GM19455 (cell line): ENCODE measurements around the gene TRAFD1.

ENCODE experiments used
- ATAC-seq: cut with Tn5 transposase; IDR thresholded peaks from one replicate; pipeline ENCODE4 v1.9.1; 2021; ENCODE audit not compliant: unreplicated experiment

The TRAFD1 gene

DNA sequence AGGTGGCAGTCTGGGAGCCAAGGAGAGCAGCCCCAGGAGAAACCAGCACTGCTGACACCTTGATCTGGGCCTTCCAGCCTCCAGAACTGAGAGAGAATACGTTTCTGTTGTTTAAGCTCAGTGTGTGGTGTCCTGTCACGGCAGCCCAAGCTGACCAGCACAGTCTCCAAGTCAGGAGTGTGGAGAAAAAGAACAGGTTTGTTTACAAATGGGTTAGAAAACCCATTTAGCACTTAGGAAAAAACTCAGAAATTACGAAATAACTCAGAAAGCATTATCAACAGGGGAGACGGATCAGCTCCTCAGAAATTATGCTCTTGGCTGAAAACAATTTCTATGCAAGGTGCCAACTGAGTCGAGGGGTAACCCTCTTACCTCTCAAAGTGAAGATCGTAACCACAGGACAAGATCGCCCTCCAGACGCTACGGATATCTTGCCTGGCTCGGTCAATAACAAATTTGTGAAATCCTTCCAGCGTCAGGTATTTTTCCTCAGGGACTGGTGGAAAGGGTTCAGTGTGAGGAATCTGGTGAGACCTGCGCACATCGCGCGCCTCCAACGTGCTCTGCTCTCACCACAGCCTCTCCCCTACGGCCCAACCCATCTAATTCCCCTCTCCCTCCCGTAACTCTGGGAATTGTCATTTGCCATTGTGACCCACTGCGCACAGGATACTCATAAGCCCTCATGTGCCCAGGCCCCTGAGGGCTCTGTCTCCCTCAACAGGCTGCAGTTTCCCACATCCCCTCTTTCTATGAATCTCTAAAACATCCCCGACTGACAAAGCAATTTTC, 50.2 kb downstream of the TRAFD1 start:
- no peak for ATAC-seq

DNA sequence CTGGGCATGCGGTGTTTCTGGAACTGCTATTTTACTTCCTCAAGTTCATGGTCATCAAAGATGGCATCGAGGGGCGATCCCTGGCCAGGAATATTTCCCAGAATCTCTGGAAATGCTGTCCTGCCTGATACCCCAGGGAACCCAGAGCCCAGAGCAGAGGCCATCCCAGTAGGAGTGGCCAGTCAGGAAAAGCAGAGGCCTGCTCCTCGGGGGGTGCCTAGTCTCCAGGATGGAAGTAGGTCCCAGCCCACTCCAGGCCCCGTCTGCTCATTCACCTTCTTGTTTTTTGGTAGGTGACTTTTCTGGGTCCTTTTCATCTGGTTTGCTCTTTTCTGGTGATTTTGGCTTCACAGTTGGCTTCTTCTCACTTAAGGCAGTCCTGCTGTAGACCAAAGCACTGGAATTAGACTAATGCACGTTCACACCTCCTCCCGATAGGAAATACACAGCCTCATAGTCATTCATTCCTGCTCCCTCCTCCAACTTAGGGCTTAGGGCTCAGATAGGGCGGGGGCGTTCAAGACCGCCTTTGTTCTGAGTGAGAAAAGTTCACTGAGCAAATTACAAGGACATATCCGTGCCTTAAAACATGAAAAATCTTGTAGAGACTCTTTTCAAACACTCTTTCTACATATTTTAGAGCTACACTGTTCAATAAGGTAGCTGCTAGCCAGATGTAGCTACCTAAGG, 51.1 kb downstream of the TRAFD1 start:
- ATAC-seq = no peak

DNA sequence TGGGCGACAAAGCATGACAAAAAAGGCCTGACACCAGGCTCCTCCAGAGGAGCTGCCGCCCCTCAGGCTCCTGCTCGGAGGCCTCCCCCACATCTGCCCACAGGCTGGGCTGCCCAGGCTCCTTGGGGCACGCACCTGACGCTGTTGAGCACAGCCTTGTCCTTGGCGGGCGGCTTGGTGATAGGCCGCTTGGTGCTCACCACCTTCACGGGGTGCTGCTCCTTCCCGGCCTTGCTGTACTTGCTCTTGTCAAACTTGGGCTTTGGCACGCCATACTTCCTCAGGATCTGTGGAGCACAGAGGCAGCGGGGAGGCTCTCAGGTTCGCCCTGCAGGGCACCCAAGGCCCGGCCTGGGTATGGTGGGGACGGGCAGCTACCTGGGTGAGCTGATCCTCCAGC, 53.4 kb downstream of the TRAFD1 start:
- no peak for ATAC-seq

DNA sequence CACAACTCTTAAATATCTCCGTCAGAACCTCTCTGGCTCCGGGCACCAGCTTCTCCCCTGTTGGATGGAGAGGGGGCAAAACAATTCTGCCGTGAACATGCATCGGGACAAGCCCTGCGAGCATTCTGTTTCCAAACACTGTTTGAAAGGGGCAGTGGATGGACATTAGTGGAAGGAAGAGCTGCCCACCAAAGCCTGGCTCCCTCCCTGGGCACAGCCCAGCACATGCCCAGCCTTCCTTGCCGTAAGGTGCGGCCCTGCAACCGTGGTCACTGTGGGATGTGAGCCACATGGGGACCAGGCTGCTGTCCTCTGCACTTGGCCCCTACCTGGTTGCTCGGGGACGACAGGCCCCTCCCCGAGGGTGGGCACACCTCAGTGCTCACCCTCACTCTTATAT, 54.0 kb downstream of the TRAFD1 start:
- ATAC-seq = no peak

DNA sequence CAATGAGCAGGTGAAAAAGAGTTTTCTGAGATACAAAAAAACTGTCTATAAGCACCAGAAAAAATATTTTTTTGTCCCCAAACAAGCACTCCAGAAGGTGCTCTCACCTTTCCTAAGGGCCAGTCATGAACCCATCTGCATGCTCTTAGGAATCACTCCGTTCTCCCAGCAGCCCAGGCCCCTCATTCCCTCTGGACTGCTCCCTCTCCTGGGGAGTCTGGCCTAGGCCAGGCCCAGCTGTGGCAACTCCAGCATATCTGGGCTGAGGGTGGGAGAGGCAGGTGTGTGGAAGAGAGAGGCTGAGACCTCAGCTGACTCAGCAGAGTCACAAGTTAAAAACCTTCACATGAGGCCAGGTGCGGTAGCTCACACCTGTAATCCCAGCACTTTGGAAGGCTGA, 54.6 kb downstream of the TRAFD1 start:
- ATAC-seq = no peak

DNA sequence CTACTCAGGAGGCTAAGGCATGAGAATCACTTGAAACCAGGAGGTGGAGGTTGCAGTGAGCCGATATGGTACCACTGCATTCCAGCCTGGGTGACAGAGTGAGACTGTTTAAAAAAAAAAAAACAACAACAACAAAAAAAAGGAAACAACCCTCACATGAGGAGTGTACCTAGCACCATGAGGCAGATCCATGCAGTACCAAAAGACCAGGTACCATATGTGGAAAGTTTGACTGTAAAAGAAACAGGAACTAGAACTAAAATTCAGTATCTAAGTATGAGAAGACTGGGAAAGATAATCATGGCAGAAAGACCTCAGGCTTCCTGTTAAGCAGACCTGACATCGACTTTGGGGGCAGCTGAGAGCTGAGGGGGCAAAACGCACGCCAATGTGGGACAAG, 55.1 kb downstream of the TRAFD1 start:
- no peak for ATAC-seq

DNA sequence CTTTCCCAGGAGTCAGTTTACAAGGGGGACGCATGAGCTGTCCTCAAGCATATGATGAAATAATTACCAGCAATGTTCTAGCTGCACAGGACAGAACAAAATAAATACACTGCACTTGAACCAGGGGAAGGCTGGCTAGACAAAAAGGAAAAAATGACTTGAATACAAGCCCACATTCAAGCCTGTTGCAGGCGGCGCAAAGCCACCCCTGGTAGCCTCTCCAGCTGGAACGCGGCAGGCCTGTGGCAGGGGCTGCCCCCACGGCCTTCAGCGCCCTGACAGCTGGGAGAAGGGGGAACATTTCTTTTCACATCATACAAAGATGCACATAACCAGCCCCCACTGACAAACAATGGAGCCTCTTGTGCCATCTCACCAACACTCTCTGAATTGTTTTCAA, 57.1 kb downstream of the TRAFD1 start:
- ATAC-seq = no peak

DNA sequence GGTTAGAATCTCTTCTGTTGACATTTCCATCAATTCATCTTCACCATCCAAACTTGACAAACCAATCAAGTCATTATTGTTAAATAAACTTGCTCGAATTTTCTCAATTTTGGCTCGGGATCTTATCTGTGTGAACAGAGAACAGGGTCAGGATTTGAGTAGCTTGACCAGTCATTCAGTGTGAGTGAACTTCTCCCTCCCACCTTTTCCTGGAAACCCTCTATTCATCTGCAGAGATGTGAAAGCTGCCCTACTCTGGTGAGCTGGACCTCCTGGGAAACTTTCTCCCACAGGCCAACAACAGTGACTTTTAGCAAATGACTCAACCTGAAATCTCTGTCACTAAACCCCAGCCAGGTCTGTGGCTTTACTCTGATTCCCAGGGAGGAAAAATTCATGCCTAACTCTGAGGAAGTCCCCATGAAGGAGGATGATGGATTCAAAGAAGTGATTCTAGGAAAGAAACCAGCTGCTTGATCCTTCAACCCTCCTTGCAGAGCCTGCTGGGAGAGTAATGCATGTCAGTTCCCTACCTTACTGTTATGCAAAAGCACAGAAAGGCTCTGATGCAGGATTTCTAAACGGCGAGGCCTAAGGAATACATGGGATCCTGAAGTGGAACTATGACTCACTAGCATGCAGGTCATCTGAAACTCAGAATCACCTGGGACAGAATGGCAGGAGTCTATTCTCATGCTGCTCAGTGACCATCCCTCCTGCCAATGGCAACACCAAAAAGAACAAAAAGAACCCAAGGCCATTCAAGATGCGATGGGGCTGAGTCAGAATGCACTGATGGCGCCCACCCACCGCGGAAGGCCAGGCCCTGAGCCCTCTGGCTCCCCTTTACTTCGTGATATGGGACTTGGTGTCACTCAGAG, 58.0 kb downstream of the TRAFD1 start:
- ATAC-seq = no peak

DNA sequence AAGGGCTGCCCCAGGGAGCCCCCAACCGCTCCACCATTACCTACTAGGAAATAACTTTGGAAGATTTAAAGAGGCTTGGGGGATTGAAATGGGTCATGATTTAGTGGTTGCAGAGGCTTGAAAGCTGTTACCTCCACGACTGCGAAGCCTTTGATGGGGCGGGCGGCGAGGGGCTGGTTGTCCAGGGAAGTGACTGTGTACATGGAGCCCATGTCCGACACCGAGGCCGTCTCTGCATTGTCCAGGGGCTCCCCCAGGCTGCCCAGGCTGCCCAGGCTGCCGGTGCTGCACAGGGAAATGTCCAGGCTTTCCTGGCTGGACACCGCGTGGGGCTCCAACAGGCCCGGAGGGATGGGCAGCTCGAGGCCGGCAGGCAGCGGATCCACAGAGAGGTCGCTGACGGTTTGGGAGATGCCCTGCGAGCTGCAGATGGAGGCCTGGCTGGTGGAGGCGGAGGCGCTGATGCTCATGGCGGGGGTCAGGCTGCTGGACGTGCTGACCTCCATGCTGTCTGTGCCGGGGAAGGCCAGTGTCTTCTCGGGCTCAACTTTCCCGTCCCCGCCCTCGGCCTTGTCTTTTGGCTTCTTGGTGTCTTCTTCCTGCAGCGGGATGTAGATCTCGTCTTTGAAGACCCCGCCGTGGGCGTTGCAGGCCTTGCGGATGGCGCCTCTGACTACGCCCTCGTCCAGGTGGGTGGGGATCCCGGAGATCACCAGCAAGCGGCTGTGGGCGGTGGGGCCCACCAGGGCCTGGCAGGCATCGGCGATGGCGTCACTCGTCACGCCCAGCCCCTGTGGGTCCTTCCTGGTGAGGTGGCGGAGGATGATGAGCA, 58.9 kb downstream of the TRAFD1 start:
- ATAC-seq = no peak

DNA sequence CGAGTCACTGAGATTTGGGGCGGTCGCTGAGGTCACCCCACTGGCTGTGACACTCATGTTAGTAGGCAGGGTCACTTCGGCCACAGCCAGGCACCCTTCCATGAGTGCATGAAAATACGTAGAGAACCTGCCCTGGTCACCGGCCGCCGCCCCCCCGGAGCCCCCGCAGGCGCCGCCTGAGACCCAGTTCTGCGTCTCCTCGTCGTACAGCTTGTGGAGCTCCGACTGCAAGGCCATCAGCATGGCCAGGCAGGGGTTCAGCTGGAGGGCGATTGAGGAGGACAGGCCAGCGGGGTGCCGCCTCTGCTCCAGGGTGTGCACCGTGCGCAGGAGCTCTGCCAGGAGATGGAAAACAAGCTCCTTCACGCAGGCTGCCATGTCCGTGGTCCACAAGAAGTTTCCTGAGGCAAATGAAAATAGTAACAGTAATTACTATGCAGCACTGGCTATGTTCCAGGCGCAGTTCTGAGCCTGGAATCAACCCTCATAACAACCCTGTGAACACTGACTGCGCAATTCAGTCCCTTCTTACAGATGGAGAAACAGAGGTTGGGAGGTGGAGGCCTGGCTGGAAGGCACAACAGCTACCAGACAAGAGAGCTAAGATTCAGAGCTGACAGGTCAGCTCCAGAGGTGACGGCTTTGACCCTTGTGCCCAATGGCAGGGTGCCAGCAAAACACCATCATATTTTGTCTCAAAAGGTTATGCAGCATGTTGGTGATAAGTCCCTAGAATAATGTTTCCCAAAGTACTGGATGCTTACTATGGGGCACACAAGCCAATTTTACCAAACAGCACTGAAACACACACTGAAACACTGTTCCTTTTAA, 59.9 kb downstream of the TRAFD1 start:
- no peak for ATAC-seq

DNA sequence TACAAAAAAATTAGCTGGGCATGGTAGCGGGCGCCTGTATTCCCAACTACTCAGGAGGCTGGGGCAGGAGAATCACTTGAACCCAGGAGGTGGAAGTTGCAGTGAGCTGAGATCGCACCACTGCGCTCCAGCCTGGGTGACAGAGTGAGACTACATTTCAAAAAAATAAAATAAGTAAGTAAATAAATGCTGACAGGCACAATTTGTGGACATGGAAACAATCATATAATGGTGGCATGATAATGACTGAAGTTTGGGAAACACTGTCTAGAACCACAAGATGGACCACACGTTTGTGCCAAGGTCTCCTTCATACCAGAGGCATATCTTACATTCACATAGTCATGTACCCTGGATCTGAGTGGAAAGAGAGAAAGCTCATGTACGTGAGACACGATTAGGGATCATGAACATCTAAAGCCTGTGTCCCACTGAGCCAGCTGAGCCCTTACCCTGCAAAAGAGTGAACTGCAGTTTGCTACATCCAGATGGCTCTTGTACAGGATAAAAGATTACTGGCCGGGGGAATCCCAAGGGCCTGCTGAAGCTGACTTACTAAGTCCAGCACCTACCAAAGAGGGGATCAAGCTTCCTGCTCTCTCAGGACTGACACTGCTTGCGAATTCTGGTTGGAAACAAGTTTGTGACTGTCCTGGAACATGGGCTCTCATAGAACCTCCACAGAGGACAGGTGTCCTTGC, 62.9 kb downstream of the TRAFD1 start:
- no peak for ATAC-seq

DNA sequence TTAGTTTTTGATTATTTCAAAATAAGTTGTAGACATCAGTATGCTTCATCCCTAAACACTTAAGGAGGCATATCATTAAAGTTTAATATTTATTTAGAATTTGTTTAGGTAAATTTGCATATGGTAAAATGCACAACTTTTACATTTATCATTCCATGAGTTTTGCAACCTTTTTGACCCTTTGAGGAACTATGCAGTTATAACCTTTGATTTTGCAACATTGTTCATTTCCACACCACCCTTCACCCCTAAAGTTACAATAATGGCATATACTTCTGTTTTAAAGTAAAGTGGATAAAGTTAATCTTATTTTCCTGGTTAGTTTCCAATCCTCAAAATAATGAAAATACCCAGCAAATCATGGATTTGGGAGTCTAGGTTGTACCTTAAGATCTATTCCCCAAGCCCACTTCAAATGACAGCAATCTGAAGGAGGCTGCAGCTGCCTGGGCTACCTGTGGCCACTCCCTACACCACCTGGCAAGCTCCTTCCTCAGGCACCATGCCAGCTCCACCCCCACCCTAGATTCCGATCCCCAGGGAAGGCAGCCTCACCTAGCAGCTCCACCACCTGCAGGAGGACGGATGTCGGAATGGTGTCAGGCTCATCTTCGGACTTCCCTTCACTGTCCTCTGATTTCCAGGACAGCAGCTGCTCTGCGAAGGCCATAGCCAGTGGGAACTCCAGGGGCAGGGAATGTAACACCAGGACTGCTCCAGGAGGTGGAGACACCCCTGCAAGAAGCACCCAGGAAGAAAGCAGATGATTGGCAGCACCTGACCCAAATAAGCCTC, 65.1 kb downstream of the TRAFD1 start:
- ATAC-seq = no peak

DNA sequence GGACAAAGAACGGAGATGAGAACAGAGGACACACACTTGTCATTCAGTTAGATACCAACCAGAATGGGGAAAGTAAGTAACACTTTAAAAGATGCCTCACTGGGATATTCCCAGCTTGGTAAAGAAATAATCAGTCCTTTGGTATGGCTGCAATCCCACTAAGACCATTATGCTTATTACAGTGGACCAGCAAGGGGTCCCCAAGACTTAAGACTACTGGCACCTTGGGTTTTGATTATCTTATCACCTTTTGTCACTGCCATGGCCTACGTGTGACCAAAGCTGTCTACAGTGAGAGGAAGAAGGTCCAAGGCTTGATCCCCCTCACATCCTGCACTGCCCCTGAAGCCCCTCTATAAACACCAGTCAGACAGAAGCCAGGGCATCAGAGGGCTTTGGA, 65.8 kb downstream of the TRAFD1 start:
- no peak for ATAC-seq

DNA sequence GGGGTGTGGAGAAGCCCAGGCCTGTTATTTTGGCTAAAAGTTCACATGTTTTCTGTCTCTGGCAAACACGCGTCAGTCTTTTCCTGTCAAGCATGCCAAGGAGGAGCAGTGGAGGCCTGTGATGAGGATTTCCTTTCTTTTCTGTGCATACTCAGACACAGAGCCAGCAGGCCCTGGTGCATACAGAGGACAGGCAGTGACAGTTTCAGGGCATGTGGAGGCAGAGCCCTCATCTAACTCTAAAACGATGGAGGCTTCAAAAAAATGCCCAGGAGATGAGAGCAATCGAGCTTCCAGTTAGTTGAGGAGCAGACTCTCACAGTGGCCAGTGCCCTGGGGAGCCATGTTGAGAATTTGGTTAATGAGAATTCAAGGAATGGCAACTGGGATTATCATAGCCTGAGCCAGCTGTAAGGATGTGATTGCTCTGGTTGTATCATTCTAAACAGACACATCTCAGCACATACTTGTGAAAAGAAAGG, 66.5 kb downstream of the TRAFD1 start:
- no peak for ATAC-seq

DNA sequence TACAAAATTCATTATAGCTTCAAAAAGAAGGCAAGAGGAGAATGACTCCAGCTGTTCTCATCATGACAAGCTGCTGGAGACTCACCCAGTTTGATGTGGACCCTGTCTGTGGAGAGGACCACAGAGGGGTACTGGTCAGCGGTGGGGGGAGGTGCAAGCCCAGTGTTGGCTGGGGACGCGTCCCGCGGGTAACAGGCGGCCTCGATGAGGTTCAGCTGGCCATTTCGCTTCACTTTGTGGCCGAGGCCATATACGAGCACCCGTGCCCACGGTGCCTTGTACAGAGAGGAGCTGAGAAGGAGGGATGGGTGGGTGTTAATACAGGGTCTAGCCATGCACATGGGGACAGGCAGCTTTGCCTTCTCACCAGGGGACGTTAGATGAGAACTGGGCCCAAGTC, 67.1 kb downstream of the TRAFD1 start:
- no peak for ATAC-seq

DNA sequence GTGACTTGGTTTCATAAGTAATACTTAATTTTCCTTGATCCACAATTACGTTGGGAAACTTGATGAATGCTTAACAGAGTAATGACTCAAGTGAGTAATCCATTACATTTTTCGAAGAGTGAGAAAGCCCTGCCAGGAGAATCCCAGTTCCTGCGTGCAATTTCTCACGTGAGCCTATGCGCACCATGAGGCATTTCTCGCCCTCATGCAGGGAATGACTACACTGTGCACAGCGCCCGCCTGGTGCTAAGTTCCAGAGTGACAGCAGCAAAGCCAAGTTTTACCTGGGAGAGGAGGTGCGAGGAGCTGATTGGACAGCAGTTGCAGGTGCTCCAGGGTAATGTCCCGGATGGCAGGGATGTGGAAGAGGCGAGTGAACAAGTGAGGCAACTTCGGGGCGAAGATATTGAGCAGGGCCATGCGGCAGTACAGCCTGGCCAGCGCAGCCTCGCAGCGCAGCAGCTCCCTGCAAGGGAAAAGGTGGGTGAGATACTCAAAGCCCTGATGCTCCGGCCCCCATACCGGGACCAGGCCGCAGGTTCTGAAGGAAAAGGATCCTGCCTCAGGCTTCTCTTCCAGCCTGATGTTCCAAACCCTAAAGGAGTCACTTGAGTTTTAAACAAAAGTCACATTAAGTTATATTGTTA, 69.4 kb downstream of the TRAFD1 start:
- ATAC-seq = no peak

DNA sequence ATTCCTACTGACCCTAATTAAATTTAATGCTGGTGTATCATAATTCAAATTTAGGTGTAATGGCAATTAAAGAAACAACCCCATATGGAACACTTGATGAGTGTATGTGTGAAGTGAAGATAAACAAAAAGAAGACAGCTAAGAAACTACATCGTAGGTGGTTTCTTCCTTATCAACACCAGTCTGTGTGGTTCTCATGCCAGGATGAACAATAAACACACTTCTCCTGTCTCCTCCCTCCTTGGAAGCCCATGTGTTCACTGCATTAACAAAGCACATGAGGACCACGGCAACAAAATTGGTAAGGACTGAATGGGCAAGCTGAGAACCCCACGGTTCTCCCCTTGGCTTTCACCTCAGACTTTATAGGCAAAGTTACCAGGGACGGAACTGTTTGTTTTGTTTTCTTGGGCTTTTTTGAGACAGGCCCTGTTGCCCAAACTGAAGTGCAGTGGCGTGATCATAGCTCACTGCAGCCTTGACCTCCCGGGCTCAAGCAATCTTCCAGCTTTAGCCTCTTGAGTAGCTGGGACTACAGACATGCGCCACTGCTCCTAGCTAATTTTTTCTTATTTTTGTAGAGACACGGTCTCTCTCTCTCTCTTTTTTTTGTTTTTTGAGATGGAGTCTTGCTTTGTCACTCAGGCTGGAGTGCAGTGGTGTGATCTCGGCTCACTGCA, 71.0 kb downstream of the TRAFD1 start:
- no peak for ATAC-seq
